GM23248 (cell line): ENCODE measurements around the gene ITPRID2. TPM values are rescaled to one million over a fixed set of nuclear protein-coding genes. Genes with fewer than 3 reads are reported as not detected.

Experiments used
- DNase-seq: peaks from one replicate; pipeline ENCODE4 v3.0.0-alpha.2; 2015
- H2AFZ ChIP-seq: fragments of 200-600 bp; sonication (generic); 2 replicates; pipeline ENCODE4 v1.6.1; 2016; ENCODE audit warnings: antibody characterized with exemption
- H3F3A ChIP-seq: fragments of 200-600 bp; sonication (generic); 2 replicates; pipeline ENCODE4 v1.6.1; 2016; ENCODE audit warnings: mild to moderate bottlenecking, antibody characterized with exemption, mixed run types; ENCODE audit not compliant: insufficient read depth
- H3K27ac ChIP-seq: fragments of 200-600 bp; sonication (generic); 2 replicates; pipeline ENCODE4 v1.5.1; 2016; ENCODE audit warnings: mild to moderate bottlenecking
- H3K27me3 ChIP-seq: fragments of 200-600 bp; sonication (generic); replicated peaks from 2 replicates; pipeline ENCODE4 v1.6.1; 2016; ENCODE audit warnings: mild to moderate bottlenecking; ENCODE audit not compliant: insufficient read depth
- H3K36me3 ChIP-seq: fragments of 200-600 bp; sonication (generic); 2 replicates; pipeline ENCODE4 v1.6.1; 2016; ENCODE audit warnings: low read depth, mild to moderate bottlenecking
- H3K4me1 ChIP-seq: fragments of 200-600 bp; sonication (generic); 2 replicates; pipeline ENCODE4 v1.6.1; 2016; ENCODE audit warnings: mild to moderate bottlenecking; ENCODE audit not compliant: insufficient read depth
- H3K4me2 ChIP-seq: fragments of 200-600 bp; sonication (generic); one replicate; pipeline ENCODE4 v1.6.1; 2016; ENCODE audit warnings: mild to moderate bottlenecking; ENCODE audit not compliant: unreplicated experiment
- H3K4me3 ChIP-seq: fragments of 200-600 bp; sonication (generic); 2 replicates; pipeline ENCODE4 v1.5.1; 2016; ENCODE audit warnings: mild to moderate bottlenecking
- H3K79me2 ChIP-seq: fragments of 200-600 bp; sonication (generic); 2 replicates; pipeline ENCODE4 v1.6.1; 2016; ENCODE audit warnings: mild to moderate bottlenecking; ENCODE audit not compliant: insufficient read depth
- H3K9ac ChIP-seq: fragments of 200-600 bp; sonication (generic); 2 replicates; pipeline ENCODE4 v1.6.1; 2016; ENCODE audit warnings: mild to moderate bottlenecking
- H3K9me2 ChIP-seq: fragments of 200-600 bp; sonication (generic); 2 replicates; pipeline ENCODE4 v1.6.1; 2016; ENCODE audit warnings: mixed run types, mild to moderate bottlenecking, moderate library complexity; ENCODE audit not compliant: insufficient read depth
- H3K9me3 ChIP-seq: fragments of 200-600 bp; sonication (generic); one replicate; pipeline ENCODE4 v1.6.1; 2017; ENCODE audit warnings: low read depth
- H4K20me1 ChIP-seq: fragments of 200-600 bp; sonication (generic); 2 replicates; pipeline ENCODE4 v1.6.0; 2016; ENCODE audit not compliant: insufficient read depth
- EZH2 ChIP-seq: fragments of 200-600 bp; sonication (generic); IDR thresholded peaks from 2 replicates; pipeline ENCODE4 v1.6.1; 2018; ENCODE audit warnings: antibody characterized with exemption, mild to moderate bottlenecking; ENCODE audit not compliant: insufficient read depth, poor library complexity, severe bottlenecking
- EZH2phosphoT487 ChIP-seq: fragments of 200-600 bp; sonication (generic); IDR thresholded peaks from 2 replicates; pipeline ENCODE4 v1.6.1; 2018; ENCODE audit warnings: antibody characterized with exemption, moderate library complexity, mild to moderate bottlenecking, low read depth; ENCODE audit not compliant: insufficient read depth
- WGBS, 2 experiments: methylation state at CpG; one replicate each; pipeline ENCODE4 v1.1.6; 2015 to 2017; ENCODE audit warnings: low lambda C conversion rate in 2 of 2, low coverage in 1 of 2; ENCODE audit errors: missing lambda C conversion rate in 2 of 2; 5-methylcytosine and 5-hydroxymethylcytosine counted together
- in situ Hi-C: fragments of 300-500 bp; cut with MboI; formaldehyde crosslinking; loops from 2 replicates; pipeline ENCODE4 v1.15.0; 2020
- polyA plus RNA-seq: library from polyadenylated mRNA; unstranded; fragments of >200 nt; fragmentation: Nextera tagmentation; extraction: Ambion mirVana; gene quantifications from 2 replicates; pipeline ENCODE4 v1.2.1, GENCODE V29; 2016
- total RNA-seq: library from RNA; depleted of rRNA; stranded (reverse); fragments of >200 nt; shearing (Covaris generic); gene quantifications from 2 replicates; pipeline ENCODE4 v1.2.3, GENCODE V29; 2014

The ITPRID2 gene
- total and polyA plus RNA-seq, 2 experiments from 2014 or later = 26.4 to 52.7 TPM

DNA sequence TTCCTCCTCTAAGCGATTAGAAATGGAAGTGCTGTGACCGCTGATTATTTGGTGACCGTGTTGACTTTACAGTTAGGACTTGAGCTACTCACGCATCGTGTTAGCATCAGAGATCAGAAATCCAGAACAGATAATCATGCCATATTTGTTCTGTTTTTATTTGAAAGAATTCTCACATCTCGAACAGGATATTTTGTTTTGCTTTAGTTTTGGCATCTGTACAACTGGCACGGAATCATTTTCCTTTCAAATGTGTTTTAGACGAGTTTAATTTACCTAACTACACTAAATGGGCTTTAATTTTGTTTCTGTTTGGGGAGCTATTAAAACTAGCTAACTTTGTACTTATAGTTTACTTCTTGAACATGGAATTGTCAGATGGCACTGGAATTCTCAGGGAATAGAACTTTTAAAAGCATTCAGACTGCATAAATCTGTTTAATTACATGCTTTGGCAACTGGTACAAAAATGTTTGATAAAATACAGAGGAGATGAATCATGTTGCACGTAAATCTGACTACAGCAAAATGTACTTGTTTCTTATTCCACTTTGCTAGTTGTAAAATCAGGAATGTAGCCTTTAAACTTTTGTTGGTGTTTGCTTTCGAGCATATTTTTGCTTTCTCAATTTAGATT, 1.4 kb downstream of the ITPRID2 start:
- Histone ChIP-seq H3K4me1 (peaks cover 37% of the 10 kb centered on the region), H2AFZ (peak overlapping the region; percentile 82), H3K79me2 (peaks cover 57% of the 10 kb centered on the region), H3K9me2 (no peaks in the 10 kb centered on the region), H3K9me3 (no peaks in the 10 kb centered on the region), H3F3A (peaks cover 15% of the 10 kb centered on the region; the same call in 1 of the 2 replicates), H3K9ac (peak overlapping the region; percentile 81), H3K36me3 (peaks cover 17% of the 10 kb centered on the region), H4K20me1 (no peaks in the 10 kb centered on the region; the same call in 1 of the 2 replicates), H3K27ac (peak overlapping the region; percentile 64), H3K4me2 (peak overlapping the region; percentile 77), H3K27me3 (no peaks in the 10 kb centered on the region), H3K4me3 (peak overlapping the region; percentile 82)
- in situ Hi-C loops = loop anchor here (10.0 kb wide), 1 partner anchor 138 kb away; no protein-coding TSS in a partner anchor
- peak; percentile 64 for DNase-seq
- 2% methylated on average over 10 of the region's 10 CpGs for WGBS, 2 experiments
- TF ChIP-seq EZH2 = no peak
- TF ChIP-seq EZH2phosphoT487 = no peak

DNA sequence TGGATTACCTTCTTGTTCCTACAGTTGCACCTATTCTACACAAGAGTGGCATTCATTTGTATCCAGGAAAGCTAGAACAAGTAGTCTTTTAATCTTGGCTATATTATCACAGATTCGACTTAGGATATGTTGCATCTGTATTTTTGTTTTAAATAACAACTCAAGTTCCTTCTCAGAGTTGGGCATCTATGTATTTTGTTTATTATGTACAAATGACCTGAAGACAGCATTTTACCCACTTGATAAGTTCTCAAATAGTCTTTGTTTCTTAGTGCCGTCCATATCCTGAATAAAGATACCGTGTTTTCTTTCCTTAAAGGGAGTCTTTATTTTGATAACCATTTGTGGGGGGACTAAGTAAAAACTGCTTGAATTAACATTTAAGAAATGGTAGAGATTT, 2.9 kb downstream of the ITPRID2 start:
- H3K4me2 ChIP-seq = peak overlapping the region; percentile 77
- peaks cover 37% of the 10 kb centered on the region for H3K4me1 ChIP-seq
- peaks cover 68% of the 10 kb centered on the region for H3K79me2 ChIP-seq
- no peak overlapping the region for H3K27ac ChIP-seq
- H3F3A ChIP-seq = peaks cover 15% of the 10 kb centered on the region; the same call in 1 of the 2 replicates
- H3K9me3 ChIP-seq = no peaks in the 10 kb centered on the region
- H3K36me3 ChIP-seq = peaks cover 30% of the 10 kb centered on the region
- no peaks in the 10 kb centered on the region; the same call in 1 of the 2 replicates for H4K20me1 ChIP-seq
- H3K27me3 ChIP-seq = no peaks in the 10 kb centered on the region
- in situ Hi-C loops = loop anchor here (10.0 kb wide), 1 partner anchor 140 kb away; no protein-coding TSS in a partner anchor
- no peak overlapping the region for H2AFZ ChIP-seq
- H3K4me3 ChIP-seq = peak overlapping the region; percentile 82
- no peaks in the 10 kb centered on the region for H3K9me2 ChIP-seq
- TF ChIP-seq EZH2 (no peak), EZH2phosphoT487 (no peak)
- WGBS, 2 experiments = 94 to 98% methylated on average over 3 of the region's 3 CpGs
- DNase-seq = no peak
- H3K9ac ChIP-seq = peak overlapping the region; percentile 81; the same call in 1 of the 2 replicates

DNA sequence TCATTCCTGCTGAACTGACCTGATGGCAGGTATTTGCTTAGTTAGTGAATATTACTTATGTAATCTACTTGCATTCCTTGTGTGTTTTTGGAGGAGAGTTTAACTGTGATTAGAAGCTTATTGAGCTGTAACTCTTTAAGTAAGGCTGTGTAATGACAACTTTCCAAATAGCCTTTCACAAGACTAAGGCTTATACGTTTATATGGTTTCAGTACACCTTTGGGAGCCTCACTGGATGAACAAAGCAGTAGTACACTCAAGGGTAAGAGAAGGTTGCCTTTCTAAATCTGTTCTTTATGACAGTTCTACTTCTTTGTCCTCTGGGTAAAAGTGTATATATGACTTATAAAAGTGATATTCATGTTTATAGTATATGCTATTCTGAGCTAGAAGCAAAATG, 4.3 kb downstream of the ITPRID2 start:
- Histone ChIP-seq H3K9me3 (no peaks in the 10 kb centered on the region), H3K9ac (no peak overlapping the region), H3K36me3 (peaks cover 45% of the 10 kb centered on the region), H4K20me1 (no peaks in the 10 kb centered on the region; the same call in 1 of the 2 replicates), H3K79me2 (peaks cover 79% of the 10 kb centered on the region), H3K4me1 (peaks cover 36% of the 10 kb centered on the region), H3K4me2 (no peak overlapping the region), H3K27ac (no peak overlapping the region), H2AFZ (no peak overlapping the region), H3K4me3 (no peak overlapping the region), H3K27me3 (no peaks in the 10 kb centered on the region), H3F3A (peaks cover 13% of the 10 kb centered on the region; the same call in 1 of the 2 replicates), H3K9me2 (no peaks in the 10 kb centered on the region)
- in situ Hi-C loops = loop anchor here (10.0 kb wide), 1 partner anchor 141 kb away; no protein-coding TSS in a partner anchor
- TF ChIP-seq EZH2 = no peak
- TF ChIP-seq EZH2phosphoT487 = no peak
- 71 to 79% methylated on average over 1 of the region's 1 CpG for WGBS, 2 experiments
- DNase-seq = no peak

DNA sequence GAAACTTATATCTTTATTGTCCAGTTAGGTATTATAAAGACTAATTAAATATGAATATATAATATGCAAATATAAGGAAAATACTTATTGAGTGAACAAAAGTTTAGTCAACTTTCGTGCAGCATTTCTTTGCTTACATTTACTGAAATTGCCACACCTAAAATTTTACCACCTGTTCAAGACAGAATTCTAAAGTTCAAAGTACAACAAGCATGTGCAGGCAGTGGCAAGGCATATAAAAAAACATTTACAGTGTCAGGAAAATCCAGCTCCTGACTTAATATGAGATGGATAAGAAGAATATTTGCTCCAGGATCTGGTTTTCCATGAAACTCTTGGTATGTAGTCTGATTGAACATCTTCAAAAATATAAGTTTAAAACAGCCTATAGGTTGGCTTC, 4.8 kb downstream of the ITPRID2 start:
- no peaks in the 10 kb centered on the region; the same call in 1 of the 2 replicates for H4K20me1 ChIP-seq
- whole genome bisulfite sequencing, 2 experiments = 98 to 100% methylated on average over 1 of the region's 1 CpG
- no peak overlapping the region for H3K27ac ChIP-seq
- H3K27me3 ChIP-seq = no peaks in the 10 kb centered on the region
- H3K9me2 ChIP-seq = no peaks in the 10 kb centered on the region
- TF ChIP-seq EZH2phosphoT487 (no peak), EZH2 (no peak)
- no peak overlapping the region for H2AFZ ChIP-seq
- DNase-seq = no peak
- H3K79me2 ChIP-seq = peaks cover 84% of the 10 kb centered on the region
- no peaks in the 10 kb centered on the region for H3K9me3 ChIP-seq
- no peak overlapping the region for H3K4me2 ChIP-seq
- H3K36me3 ChIP-seq = peaks cover 49% of the 10 kb centered on the region
- H3K9ac ChIP-seq = no peak overlapping the region
- in situ Hi-C loops = loop anchor here (10.0 kb wide), 1 partner anchor 141 kb away; no protein-coding TSS in a partner anchor
- H3K4me1 ChIP-seq = peaks cover 32% of the 10 kb centered on the region
- H3F3A ChIP-seq = peaks cover 8% of the 10 kb centered on the region; the same call in 1 of the 2 replicates
- no peak overlapping the region for H3K4me3 ChIP-seq
